ENCODE data around the gene PRKCH.
A peak's percentile ranks its signal among the peaks of the same experiment; 100 is the strongest.

PRKCH gene

DNA sequence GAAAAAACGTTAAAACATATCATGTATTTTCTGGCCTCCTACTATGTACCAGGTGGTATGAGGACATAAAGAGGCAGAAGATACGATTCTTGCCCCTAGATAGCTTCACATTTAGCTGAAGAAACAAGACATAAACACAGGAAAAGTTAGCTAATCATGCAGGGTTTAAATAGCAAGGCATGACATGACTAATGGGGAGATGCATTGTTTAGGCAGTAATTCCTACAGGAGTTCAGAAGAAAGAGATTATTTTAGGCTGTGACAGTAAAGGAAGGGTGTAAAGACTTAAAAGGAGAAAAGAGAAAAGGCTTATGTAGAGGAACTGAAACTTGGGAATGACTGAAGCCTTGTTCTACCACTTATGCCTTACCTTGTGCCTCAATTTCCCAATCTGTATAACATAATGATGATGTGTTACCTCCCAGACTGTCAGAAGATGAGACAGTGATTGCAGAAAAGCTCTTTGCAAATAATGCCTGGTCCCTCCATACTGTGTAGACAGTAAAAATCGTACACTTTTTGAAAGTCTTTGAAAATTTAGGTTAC, 44.4 kb downstream of the PRKCH start:
- no peak for DNase-seq (ENCODE audit: low spot score)

GRCh38 chr14:61368114-61368710, 46.8 kb downstream of the PRKCH start:
- DNase-seq (ENCODE audit: low spot score) = no peak

GRCh38 chr14:61368781-61369453, 47.5 kb downstream of the PRKCH start:
- DNase-seq (ENCODE audit: low spot score) = no peak

DNA sequence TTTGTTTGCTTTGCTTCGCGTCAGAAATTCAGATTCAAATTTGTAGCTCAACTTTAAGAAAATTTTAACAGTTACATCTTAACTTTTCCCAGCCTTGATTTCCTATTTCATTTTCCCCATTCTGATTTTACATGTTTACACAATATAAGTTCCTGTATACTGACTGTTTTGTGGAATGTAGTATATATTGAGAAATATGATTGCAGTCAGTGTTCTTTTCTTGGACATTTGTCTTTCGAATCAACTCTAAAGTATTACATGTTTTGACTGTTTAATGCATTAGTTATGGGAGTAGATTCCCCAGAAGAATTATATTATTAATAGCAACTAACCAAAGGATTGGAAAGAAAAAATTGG, 48.1 kb downstream of the PRKCH start:
- no peak for DNase-seq (ENCODE audit: low spot score)

- no peak for DNase-seq (ENCODE audit: low spot score)
Observed at GRCh38 chr14:61372379-61372778, 51.0 kb downstream of the PRKCH start.

- no peak for DNase-seq (ENCODE audit: low spot score)
Observed at GRCh38 chr14:61372842-61373555, 51.6 kb downstream of the PRKCH start.

DNA sequence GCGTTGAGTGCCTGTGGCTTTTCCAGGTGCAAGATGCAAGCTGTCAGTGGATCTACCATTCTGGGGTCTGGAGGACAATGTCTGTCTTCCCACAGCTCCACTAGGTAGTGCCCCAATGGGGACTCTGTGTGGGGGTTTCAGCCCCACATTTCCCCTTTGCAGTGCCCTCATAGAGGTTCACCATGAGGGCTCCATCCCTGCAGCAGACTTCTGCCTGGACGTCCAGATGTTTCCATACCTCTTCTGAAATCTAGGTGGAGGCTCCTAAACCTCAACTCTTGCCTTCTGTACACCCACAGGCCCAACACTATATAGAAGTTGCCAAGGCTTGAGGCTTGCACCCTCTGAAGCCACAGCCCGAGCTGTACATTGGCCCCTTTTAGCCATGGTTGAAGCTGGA, 52.9 kb downstream of the PRKCH start:
- no peak for DNase-seq (ENCODE audit: low spot score)

DNA sequence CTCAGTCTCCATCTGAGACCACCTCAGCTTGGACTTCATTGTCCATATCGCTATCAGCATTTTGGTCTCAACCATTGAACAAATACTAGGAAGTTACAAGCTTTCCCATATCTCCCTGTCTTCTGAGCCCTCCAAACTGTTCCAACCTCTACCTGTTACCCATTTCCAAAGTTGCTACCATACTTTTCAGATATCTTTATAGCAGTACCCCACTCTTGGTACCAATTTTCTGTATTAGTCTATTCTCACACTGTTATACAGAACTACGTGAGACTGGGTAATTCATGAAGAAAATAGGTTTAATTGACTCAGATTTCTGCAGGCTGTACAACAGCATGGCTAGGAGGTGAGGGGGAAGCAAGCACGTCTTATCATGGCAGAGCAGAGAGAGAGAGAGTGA, 53.8 kb downstream of the PRKCH start:
- no peak for DNase-seq (ENCODE audit: low spot score)

DNA sequence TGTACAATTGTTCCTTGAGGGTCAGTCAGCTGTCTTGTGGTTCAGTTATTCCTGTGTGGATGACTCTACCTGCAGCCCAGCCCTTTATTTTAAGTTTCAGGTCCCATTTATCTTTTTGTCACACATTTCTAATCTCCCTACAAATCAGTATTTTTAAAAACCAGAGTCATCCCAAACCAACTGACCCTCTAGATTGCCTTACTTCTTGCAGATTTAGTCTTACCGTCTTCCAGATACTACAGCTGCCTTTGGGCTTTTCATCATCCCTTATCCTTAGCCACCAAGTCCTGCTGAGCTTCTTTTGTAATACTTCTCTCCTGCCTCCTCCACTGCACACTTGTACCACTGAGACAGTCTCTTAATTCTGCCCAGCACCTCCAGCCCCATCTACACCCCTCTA, 54.9 kb downstream of the PRKCH start:
- DNase-seq (ENCODE audit: low spot score) = no peak

- DNase-seq (ENCODE audit: low spot score) = no peak
Observed at GRCh38 chr14:61377749-61378148, 56.4 kb downstream of the PRKCH start.

- DNase-seq (ENCODE audit: low spot score) = no peak
Observed at GRCh38 chr14:61379639-61380184, 58.3 kb downstream of the PRKCH start.

DNA sequence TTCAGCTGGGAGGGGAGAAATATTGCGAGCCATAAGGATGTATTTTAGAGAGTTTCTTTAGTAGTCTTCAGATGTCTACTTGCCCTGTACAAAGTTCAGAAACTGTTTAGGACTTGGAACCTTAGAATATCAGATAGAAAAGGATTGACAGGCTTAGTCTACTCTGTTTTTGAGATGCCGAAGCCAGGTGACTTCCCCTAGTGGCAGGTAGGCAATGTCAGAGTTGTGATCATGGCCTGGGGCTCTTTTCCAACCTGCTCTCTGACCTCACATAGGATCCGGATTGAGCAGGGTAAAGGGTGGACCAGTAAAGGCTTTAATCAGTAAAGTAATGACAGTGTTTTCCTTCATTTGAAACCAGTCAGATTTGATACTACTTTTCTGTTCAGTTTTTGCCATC, 59.6 kb downstream of the PRKCH start:
- DNase-seq (ENCODE audit: low spot score) = peak; percentile 33

GRCh38 chr14:61381553-61381952, 60.2 kb downstream of the PRKCH start:
- no peak for DNase-seq (ENCODE audit: low spot score)

- no peak for DNase-seq (ENCODE audit: low spot score)
Observed at GRCh38 chr14:61382842-61383241, 61.5 kb downstream of the PRKCH start.

- peak; percentile 75 for DNase-seq (ENCODE audit: low spot score)
Observed at GRCh38 chr14:61385002-61385685, 63.8 kb downstream of the PRKCH start.

DNA sequence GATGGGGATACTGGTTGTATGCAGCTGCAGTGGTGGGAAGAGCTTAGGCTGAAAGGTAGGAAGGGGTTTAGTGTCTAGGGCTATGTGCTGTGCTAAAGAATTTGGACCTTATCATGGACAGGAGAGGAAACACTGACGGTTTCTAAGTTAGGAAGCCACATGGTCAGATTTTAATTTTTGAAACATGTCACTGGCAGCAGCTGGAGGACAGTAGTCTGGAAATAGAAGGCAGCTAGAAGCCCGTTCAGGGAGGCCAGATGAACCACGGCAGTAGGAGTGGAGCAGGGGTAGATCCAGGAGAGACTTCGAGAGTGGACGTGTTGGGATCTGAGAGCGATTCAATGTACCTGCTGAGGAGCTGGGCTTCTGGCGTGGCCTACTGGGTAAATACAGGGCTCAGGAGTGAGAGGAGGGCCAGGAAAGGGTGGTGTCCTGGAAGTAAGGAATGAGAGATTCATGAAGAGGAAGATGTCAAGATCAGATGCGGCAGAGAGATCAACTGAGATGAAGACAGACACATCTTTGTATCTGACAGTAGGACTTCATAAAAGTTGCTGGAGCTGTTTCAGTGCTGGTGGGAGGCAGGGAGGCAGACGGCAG, 64.9 kb downstream of the PRKCH start:
- no peak for DNase-seq (ENCODE audit: low spot score)

GRCh38 chr14:61387076-61387475, 65.7 kb downstream of the PRKCH start:
- DNase-seq (ENCODE audit: low spot score) = no peak

DNA sequence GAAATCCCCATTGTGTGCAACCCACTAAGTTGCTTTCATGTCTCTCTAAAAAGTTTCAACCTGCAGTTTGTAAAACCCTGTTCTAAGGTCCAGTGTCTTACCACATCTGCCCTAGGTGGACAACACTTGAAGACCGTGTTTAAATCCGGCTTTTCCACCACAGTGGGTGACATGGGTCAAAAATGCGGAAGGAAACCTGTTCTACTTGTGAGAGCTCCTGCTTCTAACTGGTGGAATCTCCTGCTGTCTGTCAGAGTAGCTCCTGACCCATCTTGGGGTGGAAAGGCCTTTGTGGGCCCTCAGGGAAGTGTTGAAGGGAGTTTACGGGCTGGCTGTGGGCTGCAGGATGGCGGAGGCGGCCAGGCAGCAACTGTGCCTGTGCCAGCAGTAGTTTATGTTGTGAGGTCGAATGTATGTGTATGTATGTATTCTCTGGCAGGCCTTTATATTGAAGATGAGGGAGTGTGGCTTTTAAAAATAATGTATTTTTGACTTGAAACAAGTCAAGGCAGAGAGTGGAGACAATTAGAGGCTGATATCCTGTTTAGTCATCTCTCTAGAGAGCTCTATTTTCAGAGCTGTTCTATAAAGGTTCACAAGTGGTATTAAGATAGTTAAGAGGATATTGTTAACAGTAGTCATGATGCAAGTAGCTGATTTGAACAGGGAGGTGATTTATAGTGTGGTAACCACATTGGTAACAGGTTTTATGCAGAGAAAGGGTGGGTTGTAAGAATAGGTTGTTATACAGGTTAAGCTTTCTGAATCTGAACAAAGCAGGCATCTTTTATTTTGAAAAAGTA, 67.0 kb downstream of the PRKCH start:
- DNase-seq (ENCODE audit: low spot score) = peak; percentile 49

GRCh38 chr14:61388976-61389576, 67.7 kb downstream of the PRKCH start:
- no peak for DNase-seq (ENCODE audit: low spot score)

GRCh38 chr14:61391119-61391518, 69.7 kb downstream of the PRKCH start:
- DNase-seq (ENCODE audit: low spot score) = no peak

- no peak for DNase-seq (ENCODE audit: low spot score)
Observed at GRCh38 chr14:61392297-61392696, 70.9 kb downstream of the PRKCH start.
